ENCODE measurements around the gene ACADVL.

The ACADVL gene

GRCh38 chr17:7258731-7259554 is 39.2 kb downstream of the ACADVL start:
- no peak for TF ChIP-seq CTCF (IDR thresholded peaks at IDR 0.05)

GRCh38 chr17:7259555-7259889 is 39.8 kb downstream of the ACADVL start:
- no peak for TF ChIP-seq CTCF (IDR thresholded peaks at IDR 0.05)

GRCh38 chr17:7260151-7260550 is 40.4 kb downstream of the ACADVL start:
- TF ChIP-seq CTCF (IDR thresholded peaks at IDR 0.05): no peak

- TF ChIP-seq CTCF (IDR thresholded peaks at IDR 0.05): no peak
Observed at GRCh38 chr17:7260651-7261378, 41.1 kb downstream of the ACADVL start.

GRCh38 chr17:7261379-7262191 is 41.8 kb downstream of the ACADVL start:
- TF ChIP-seq CTCF (IDR thresholded peaks at IDR 0.05): no peak

- no peak; the same call in 1 of the 2 replicates for TF ChIP-seq CTCF (IDR thresholded peaks at IDR 0.05)
Observed at GRCh38 chr17:7262192-7262934, 42.6 kb downstream of the ACADVL start, which contains the start of gene CLDN7. CLDN7 (minus strand) TSS chr17:7262478; CDS start chr17:7262043, 435 bp downstream.
